Esophagus squamous epithelium (tissue), 4 donors: Measurements from ENCODE around the gene GLYATL1.

Experiments
- POLR2A ChIP-seq, 4 donors: fragments of 450-650 bp; IDR thresholded peaks; one replicate each; pipeline ENCODE4 v1.6.1; 2017; ENCODE audit warnings: antibody characterized with exemption in 4 of 4, mild to moderate bottlenecking in 4 of 4, moderate library complexity in 3 of 4
- TF ChIP-seq, protein P1 (sequence below), 6 experiments: fragments of 450-650 bp in 4 of 6; fragments of 200-600 bp in 2 of 6; sonication (generic) in 2 of 6; IDR thresholded peaks; one replicate each; pipeline ENCODE4 v1.5.1; 2016 to 2019; ENCODE audit warnings: antibody characterized with exemption in 6 of 6, mild to moderate bottlenecking in 4 of 6, moderate library complexity in 4 of 6

DNA sequence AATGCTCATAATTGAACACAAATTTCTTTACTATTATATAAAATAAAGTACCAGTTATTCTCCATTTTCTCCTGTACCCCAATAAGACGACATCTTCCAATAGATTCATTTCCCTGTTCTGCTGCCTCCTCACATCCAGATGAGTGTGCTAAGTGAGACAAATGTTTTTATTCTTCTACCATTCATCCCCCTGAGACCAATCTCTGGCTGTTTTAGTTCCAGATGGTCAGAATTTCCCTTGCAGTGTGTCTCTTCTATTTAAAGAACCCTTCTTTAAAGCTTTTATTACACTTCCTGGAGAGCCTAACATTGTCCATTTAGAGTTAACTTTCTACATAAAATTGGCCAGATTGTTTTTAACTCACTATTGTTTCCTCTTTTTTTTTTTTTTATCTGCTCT is 41.2 kb upstream of the GLYATL1 start:
- no peak for TF ChIP-seq POLR2A (IDR thresholded peaks at IDR 0.05)
- TF ChIP-seq, protein P1, sequence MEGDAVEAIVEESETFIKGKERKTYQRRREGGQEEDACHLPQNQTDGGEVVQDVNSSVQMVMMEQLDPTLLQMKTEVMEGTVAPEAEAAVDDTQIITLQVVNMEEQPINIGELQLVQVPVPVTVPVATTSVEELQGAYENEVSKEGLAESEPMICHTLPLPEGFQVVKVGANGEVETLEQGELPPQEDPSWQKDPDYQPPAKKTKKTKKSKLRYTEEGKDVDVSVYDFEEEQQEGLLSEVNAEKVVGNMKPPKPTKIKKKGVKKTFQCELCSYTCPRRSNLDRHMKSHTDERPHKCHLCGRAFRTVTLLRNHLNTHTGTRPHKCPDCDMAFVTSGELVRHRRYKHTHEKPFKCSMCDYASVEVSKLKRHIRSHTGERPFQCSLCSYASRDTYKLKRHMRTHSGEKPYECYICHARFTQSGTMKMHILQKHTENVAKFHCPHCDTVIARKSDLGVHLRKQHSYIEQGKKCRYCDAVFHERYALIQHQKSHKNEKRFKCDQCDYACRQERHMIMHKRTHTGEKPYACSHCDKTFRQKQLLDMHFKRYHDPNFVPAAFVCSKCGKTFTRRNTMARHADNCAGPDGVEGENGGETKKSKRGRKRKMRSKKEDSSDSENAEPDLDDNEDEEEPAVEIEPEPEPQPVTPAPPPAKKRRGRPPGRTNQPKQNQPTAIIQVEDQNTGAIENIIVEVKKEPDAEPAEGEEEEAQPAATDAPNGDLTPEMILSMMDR (IDR thresholded peaks at IDR 0.05): no peak
